Measurements from ENCODE around the gene ANK2. TPM values are rescaled to one million over a fixed set of nuclear protein-coding genes. Genes with fewer than 3 reads are reported as not detected.

ANK2 gene
- total RNA-seq, 1 donor from 2014 or later = 121 TPM

DNA sequence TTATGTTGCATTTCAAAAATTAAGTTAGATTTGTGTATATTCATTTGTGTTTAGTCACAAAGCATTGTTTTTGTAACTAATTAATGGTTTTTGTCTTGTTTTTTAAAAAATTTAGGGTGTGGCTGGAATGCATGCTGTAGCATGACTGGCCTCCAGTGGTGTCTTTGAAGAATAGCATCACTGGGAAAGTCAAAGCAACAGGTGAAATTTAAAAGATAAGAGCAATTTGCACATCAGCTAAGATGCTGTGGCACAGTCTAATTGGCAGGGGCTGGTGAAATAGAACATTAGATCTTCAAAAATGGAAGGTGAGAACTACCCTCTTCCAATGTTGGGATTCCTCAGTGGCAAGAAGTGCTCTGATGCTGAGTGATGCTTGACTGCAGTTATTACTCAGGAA, 45.3 kb downstream of the ANK2 start:
- Histone ChIP-seq H3K4me1 (peaks cover 18% of the 10 kb centered on the region), H3K27ac (no peak overlapping the region), H2AFZ (replicated peaks) (no peak overlapping the region), H3F3A (ENCODE audit: low read depth) (peaks cover 18% of the 10 kb centered on the region), H3K4me2 (no peak overlapping the region), H3K79me2 (ENCODE audit: low read depth) (peaks cover 43% of the 10 kb centered on the region), H3K9me3 (ENCODE audit: low read depth) (no peaks in the 10 kb centered on the region), H3K4me3 (no peak overlapping the region), H3K9ac (no peak overlapping the region), H4K20me1 (ENCODE audit: low read depth) (no peaks in the 10 kb centered on the region), H3K36me3 (peaks cover 11% of the 10 kb centered on the region), H3K27me3 (no peaks in the 10 kb centered on the region)
- TF ChIP-seq EZH2phosphoT487 (IDR thresholded peaks at IDR 0.05) = no peak
- TF ChIP-seq, protein P1, sequence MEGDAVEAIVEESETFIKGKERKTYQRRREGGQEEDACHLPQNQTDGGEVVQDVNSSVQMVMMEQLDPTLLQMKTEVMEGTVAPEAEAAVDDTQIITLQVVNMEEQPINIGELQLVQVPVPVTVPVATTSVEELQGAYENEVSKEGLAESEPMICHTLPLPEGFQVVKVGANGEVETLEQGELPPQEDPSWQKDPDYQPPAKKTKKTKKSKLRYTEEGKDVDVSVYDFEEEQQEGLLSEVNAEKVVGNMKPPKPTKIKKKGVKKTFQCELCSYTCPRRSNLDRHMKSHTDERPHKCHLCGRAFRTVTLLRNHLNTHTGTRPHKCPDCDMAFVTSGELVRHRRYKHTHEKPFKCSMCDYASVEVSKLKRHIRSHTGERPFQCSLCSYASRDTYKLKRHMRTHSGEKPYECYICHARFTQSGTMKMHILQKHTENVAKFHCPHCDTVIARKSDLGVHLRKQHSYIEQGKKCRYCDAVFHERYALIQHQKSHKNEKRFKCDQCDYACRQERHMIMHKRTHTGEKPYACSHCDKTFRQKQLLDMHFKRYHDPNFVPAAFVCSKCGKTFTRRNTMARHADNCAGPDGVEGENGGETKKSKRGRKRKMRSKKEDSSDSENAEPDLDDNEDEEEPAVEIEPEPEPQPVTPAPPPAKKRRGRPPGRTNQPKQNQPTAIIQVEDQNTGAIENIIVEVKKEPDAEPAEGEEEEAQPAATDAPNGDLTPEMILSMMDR (IDR thresholded peaks at IDR 0.05) = peak; percentile 93
- Mint-ChIP-seq H3K9me3 (no peaks in the 10 kb centered on the region), H3K4me3 (no peak overlapping the region), H3K27me3 (ENCODE audit: insufficient read depth, low read depth) (no peaks in the 10 kb centered on the region), H3K27ac (no peak overlapping the region), H3K36me3 (no peaks in the 10 kb centered on the region), H3K4me1 (no peaks in the 10 kb centered on the region)
- peak; percentile 40 for DNase-seq (ENCODE audit: low spot score)

DNA sequence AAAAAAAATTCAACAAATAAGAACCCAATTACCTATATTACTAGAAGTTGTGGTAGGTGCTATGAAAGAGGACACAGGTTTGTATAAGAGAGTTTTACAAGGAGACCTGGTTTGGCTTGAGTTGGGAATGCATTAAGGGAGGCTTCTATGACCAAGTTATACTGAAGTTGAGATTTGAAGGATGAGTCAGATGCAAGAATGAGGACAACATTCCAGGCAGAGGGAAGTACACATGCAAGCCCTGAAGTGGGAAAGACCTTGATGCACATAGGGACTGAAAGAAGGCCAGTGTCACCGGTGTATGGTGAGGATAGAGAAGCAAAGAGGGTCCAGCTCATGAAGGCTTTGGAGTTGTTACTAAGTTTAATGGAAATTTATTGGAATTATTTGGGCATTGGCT, 52.2 kb downstream of the ANK2 start:
- Mint-ChIP-seq H3K27ac (no peak overlapping the region), H3K36me3 (no peaks in the 10 kb centered on the region), H3K9me3 (no peaks in the 10 kb centered on the region), H3K4me1 (peaks cover 3% of the 10 kb centered on the region), H3K27me3 (ENCODE audit: insufficient read depth, low read depth) (no peaks in the 10 kb centered on the region), H3K4me3 (no peak overlapping the region)
- no peak overlapping the region for H3K4me2 ChIP-seq
- peaks cover 22% of the 10 kb centered on the region for H3K4me1 ChIP-seq
- DNase-seq (ENCODE audit: low spot score) = no peak
- peaks cover 6% of the 10 kb centered on the region for H3K36me3 ChIP-seq
- H3K9me3 ChIP-seq (ENCODE audit: low read depth) = no peaks in the 10 kb centered on the region
- peaks cover 15% of the 10 kb centered on the region for H3F3A ChIP-seq (ENCODE audit: low read depth)
- TF ChIP-seq, protein P1 (IDR thresholded peaks at IDR 0.05) = no peak
- TF ChIP-seq EZH2phosphoT487 (IDR thresholded peaks at IDR 0.05) = no peak
- TF ChIP-seq EZH2 (IDR thresholded peaks at IDR 0.05) = no peak
- H3K9ac ChIP-seq = no peak overlapping the region
- H2AFZ ChIP-seq (replicated peaks) = no peak overlapping the region
- H3K4me3 ChIP-seq = no peak overlapping the region
- H4K20me1 ChIP-seq (ENCODE audit: low read depth) = peaks cover 14% of the 10 kb centered on the region
- H3K27me3 ChIP-seq = no peaks in the 10 kb centered on the region
- H3K27ac ChIP-seq = no peak overlapping the region
- H3K79me2 ChIP-seq (ENCODE audit: low read depth) = peaks cover 7% of the 10 kb centered on the region

DNA sequence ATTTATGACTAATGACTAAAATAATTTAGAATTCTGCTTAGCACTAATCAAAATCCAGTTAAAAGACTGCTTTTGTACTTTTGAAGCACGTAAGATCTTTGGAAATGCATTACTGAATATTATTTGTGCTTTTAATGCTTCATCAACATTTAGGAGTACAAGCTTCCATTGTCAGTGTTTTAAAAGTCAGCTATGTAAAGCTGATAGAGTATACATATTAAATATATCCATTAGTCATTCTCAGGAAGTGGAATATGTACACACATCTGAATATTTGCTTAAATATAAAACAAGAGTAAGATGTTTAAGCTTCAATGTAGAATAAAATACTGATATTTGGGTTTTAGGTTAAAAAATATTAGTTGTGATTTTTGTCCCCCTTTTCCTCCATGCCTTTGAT, 54.1 kb downstream of the ANK2 start:
- Histone ChIP-seq H3K4me2 (peak overlapping the region; percentile 19), H3K4me1 (peaks cover 22% of the 10 kb centered on the region), H3F3A (ENCODE audit: low read depth) (peaks cover 16% of the 10 kb centered on the region), H3K9me3 (ENCODE audit: low read depth) (no peaks in the 10 kb centered on the region), H3K4me3 (no peak overlapping the region), H2AFZ (replicated peaks) (no peak overlapping the region), H3K9ac (no peak overlapping the region), H3K79me2 (ENCODE audit: low read depth) (peaks cover 11% of the 10 kb centered on the region), H3K36me3 (peaks cover 5% of the 10 kb centered on the region), H3K27me3 (no peaks in the 10 kb centered on the region), H4K20me1 (ENCODE audit: low read depth) (peaks cover 14% of the 10 kb centered on the region), H3K27ac (peak overlapping the region; percentile 51)
- H3K4me3 Mint-ChIP-seq = no peak overlapping the region
- H3K36me3 Mint-ChIP-seq = no peaks in the 10 kb centered on the region
- no peaks in the 10 kb centered on the region for H3K9me3 Mint-ChIP-seq
- no peak overlapping the region for H3K27ac Mint-ChIP-seq
- DNase-seq (ENCODE audit: low spot score) = no peak
- H3K4me1 Mint-ChIP-seq = peaks cover 3% of the 10 kb centered on the region
- H3K27me3 Mint-ChIP-seq (ENCODE audit: insufficient read depth, low read depth) = no peaks in the 10 kb centered on the region
- no peak for TF ChIP-seq EZH2phosphoT487 (IDR thresholded peaks at IDR 0.05)
- TF ChIP-seq, protein P1 (IDR thresholded peaks at IDR 0.05) = no peak
- TF ChIP-seq EZH2 (IDR thresholded peaks at IDR 0.05) = no peak
